ENCODE measurements around the gene NR1D1.

NR1D1 gene

GRCh38 chr17:40086150-40087044 lies 14.0 kb downstream of the NR1D1 start:
- Histone ChIP-seq H3K4me1 (no peaks in the 10 kb centered on the region), H3K27me3 (ENCODE audit: control insufficient read depth, insufficient read depth, low read length) (no peaks in the 10 kb centered on the region), H3K79me2 (peaks cover 5% of the 10 kb centered on the region), H2AFZ (no peak overlapping the region), H3K27ac (no peak overlapping the region), H3K9me3 (ENCODE audit: control insufficient read depth, low read length) (no peaks in the 10 kb centered on the region), H3K4me2 (ENCODE audit: low read length) (no peak overlapping the region), H3K4me3 (ENCODE audit: low read depth, low read length) (no peak overlapping the region), H3K9ac (no peak overlapping the region), H3K36me3 (ENCODE audit: control insufficient read depth, insufficient read depth, low read length) (no peaks in the 10 kb centered on the region)
- TF ChIP-seq, protein P1, sequence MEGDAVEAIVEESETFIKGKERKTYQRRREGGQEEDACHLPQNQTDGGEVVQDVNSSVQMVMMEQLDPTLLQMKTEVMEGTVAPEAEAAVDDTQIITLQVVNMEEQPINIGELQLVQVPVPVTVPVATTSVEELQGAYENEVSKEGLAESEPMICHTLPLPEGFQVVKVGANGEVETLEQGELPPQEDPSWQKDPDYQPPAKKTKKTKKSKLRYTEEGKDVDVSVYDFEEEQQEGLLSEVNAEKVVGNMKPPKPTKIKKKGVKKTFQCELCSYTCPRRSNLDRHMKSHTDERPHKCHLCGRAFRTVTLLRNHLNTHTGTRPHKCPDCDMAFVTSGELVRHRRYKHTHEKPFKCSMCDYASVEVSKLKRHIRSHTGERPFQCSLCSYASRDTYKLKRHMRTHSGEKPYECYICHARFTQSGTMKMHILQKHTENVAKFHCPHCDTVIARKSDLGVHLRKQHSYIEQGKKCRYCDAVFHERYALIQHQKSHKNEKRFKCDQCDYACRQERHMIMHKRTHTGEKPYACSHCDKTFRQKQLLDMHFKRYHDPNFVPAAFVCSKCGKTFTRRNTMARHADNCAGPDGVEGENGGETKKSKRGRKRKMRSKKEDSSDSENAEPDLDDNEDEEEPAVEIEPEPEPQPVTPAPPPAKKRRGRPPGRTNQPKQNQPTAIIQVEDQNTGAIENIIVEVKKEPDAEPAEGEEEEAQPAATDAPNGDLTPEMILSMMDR (IDR thresholded peaks at IDR 0.05) = peak; percentile 94

DNA sequence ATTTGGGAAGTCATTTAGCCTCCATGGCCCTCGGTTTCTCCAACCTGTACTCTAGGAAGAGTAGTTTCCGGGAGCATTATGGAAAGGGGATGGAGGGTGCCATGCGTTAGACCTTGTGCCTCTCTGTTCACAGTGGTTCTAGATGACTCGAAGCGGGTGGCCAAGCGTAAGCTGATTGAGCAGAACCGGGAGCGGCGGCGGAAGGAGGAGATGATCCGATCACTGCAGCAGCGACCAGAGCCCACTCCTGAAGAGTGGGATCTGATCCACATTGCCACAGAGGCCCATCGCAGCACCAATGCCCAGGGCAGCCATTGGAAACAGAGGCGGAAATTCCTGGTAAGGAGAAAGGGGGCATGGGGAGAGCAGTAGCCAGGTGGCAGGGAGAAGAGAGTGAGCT lies 15.9 kb downstream of the NR1D1 start:
- no peaks in the 10 kb centered on the region for H3K9me3 ChIP-seq (ENCODE audit: control insufficient read depth, low read length)
- no peaks in the 10 kb centered on the region for H3K4me1 ChIP-seq
- H3K4me3 ChIP-seq (ENCODE audit: low read depth, low read length) = no peak overlapping the region
- no peaks in the 10 kb centered on the region for H3K36me3 ChIP-seq (ENCODE audit: control insufficient read depth, insufficient read depth, low read length)
- H3K27me3 ChIP-seq (ENCODE audit: control insufficient read depth, insufficient read depth, low read length) = no peaks in the 10 kb centered on the region
- H2AFZ ChIP-seq = no peak overlapping the region
- H3K79me2 ChIP-seq = peaks cover 6% of the 10 kb centered on the region
- H3K4me2 ChIP-seq (ENCODE audit: low read length) = no peak overlapping the region
- TF ChIP-seq, protein P1 (IDR thresholded peaks at IDR 0.05) = no peak
- H3K27ac ChIP-seq = no peak overlapping the region
- H3K9ac ChIP-seq = no peak overlapping the region

- H3K36me3 ChIP-seq (ENCODE audit: control insufficient read depth, insufficient read depth, low read length) = no peaks in the 10 kb centered on the region
- peaks cover 19% of the 10 kb centered on the region for H3K79me2 ChIP-seq
- no peaks in the 10 kb centered on the region for H3K9me3 ChIP-seq (ENCODE audit: control insufficient read depth, low read length)
- H3K4me2 ChIP-seq (ENCODE audit: low read length) = no peak overlapping the region
- H2AFZ ChIP-seq = no peak overlapping the region
- H3K9ac ChIP-seq = no peak overlapping the region
- no peaks in the 10 kb centered on the region for H3K27me3 ChIP-seq (ENCODE audit: control insufficient read depth, insufficient read depth, low read length)
- H3K4me3 ChIP-seq (ENCODE audit: low read depth, low read length) = no peak overlapping the region
- TF ChIP-seq, protein P1 (IDR thresholded peaks at IDR 0.05) = no peak
- peaks cover 15% of the 10 kb centered on the region for H3K4me1 ChIP-seq
- H3K27ac ChIP-seq = no peak overlapping the region
These were observed 20.8 kb downstream of the NR1D1 start for GRCh38 chr17:40079545-40079944.

DNA sequence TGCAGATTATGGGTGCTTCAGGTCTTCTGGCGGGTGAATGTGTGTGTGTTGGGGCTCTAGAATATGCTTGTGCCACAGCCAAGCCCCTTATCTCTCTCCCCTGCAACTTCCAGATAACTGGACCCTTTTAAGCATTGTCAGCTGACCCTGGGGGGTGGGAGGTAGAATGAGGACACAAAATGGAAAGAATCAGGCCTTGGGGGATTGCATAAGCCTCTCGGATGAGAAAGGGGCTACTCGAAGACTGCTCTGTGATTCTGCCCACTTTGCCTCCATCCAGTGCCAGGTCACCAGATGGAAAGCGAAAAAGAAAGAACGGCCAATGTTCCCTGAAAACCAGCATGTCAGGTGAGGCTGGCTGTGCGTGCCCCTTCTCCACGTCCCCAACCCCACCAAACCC lies 23.8 kb downstream of the NR1D1 start:
- Histone ChIP-seq H3K27ac (no peak overlapping the region), H3K4me1 (peaks cover 36% of the 10 kb centered on the region), H3K4me3 (ENCODE audit: low read depth, low read length) (no peak overlapping the region), H3K27me3 (ENCODE audit: control insufficient read depth, insufficient read depth, low read length) (no peaks in the 10 kb centered on the region), H3K9ac (no peak overlapping the region), H2AFZ (no peak overlapping the region), H3K36me3 (ENCODE audit: control insufficient read depth, insufficient read depth, low read length) (no peaks in the 10 kb centered on the region), H3K9me3 (ENCODE audit: control insufficient read depth, low read length) (no peaks in the 10 kb centered on the region), H3K4me2 (ENCODE audit: low read length) (no peak overlapping the region), H3K79me2 (peaks cover 18% of the 10 kb centered on the region)
- TF ChIP-seq, protein P1 (IDR thresholded peaks at IDR 0.05) = no peak
